ENCODE data around the gene RPS21.

RPS21 gene

GRCh38 chr20:62352402-62353288 is 34.3 kb upstream of the RPS21 start:
- in situ Hi-C loops (cut with HindIII; ENCODE audit: low pct_ligation_motif_present, low pct_unique_long_range_greater_than_20kb, low sequenced_read_pairs), result no loop called here
- DNase-seq, result no peak

DNA sequence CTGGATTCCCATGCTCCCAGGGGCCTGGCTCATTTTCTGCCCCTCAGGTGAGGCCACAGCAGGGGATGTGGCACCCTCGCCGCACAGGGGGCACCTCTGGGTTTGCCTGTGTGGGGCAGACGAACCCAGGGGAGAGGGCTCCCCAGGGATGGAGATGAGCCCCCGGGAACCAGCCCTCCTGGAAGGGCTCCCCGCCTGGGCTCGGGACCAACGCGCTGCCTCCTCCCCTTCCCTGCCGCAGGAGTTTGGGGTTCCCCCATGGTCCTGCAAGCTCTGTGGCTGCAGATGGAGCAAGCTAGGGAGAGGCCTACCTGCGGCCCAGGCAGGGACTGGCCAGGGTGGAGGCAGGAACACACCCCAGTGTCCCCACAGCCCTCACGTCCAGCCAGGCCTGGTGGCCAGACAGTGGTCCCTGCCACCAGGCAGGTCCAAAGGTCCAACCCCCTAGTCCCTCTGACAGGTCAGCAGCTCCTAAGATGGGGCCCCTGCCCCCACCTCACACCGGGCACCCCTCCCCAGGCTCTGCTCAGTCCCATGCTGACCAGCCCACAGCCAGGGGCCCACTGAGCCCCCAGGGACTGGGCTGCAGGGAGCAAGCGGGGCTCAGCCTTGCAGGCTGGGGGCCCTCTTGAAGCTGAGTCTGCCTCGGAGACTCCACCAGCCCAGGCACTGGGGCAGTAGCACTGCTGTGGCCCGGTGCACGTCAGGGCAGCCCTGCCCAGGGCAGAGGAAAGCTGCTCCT is 33.4 kb upstream of the RPS21 start:
- in situ Hi-C loops (cut with HindIII; ENCODE audit: low pct_ligation_motif_present, low pct_unique_long_range_greater_than_20kb, low sequenced_read_pairs), result no loop called here
- DNase-seq, result no peak

DNA sequence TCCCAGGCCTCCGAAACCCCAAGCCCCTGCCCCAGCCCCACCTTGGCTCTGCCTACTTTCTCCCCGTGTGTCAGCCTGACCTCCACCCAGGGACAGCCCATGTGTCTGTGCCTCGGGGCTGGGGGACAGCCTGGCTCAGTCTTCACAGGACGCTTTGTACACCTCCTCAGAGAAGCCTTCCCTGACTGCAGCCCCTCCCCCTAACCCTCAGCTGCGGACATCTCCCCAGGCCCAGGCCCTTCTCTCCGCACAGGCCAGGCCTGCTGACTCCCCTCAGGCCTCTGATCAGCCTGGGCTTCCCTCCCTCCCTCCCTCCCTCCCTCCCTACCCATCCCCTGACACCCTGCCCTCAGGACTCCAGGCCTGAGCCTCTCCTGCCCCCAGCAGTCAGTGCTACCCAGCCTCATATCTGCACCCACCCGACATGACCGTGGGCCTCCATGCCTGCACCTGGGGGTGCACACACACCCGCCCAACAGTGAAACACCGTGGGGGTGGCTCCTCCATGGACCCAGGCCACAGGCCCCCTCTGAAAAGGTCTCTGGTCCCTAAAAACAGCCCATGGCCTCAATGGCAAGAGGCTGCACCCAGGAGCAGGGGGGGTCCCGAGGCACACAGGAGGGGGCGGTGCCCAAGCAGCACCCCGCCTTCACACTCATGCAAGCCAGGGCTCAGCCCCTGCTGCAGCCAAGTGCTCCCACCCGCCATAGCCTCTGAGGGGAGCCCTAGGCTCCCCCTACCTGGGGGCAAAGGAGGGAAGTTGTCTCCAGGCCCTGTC is 32.7 kb upstream of the RPS21 start:
- DNase-seq, result no peak
- in situ Hi-C loops (cut with HindIII; ENCODE audit: low pct_ligation_motif_present, low pct_unique_long_range_greater_than_20kb, low sequenced_read_pairs), result no loop called here

GRCh38 chr20:62354811-62355341 is 32.0 kb upstream of the RPS21 start:
- in situ Hi-C loops (cut with HindIII; ENCODE audit: low pct_ligation_motif_present, low pct_unique_long_range_greater_than_20kb, low sequenced_read_pairs), result no loop called here
- no peak for DNase-seq

DNA sequence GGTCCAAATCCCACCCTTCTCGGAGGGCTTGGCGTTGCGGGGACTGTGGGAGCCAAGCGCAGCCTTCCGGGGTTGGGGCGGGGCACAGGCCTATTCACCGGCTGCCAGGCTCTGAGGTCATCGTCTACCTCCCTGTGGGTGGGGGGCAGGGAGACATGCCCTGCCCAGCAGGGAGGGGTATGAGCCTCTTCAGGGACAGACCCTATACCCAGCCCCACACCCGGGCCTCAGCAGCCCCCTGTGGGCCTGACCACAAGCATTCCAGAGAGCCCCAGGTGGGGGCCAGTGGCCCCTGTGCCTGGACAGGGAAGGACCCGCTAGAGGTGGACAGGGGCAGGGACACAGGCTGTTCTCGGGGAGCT is 31.4 kb upstream of the RPS21 start:
- no peak for DNase-seq
- in situ Hi-C loops (cut with HindIII; ENCODE audit: low pct_ligation_motif_present, low pct_unique_long_range_greater_than_20kb, low sequenced_read_pairs), result no loop called here

DNA sequence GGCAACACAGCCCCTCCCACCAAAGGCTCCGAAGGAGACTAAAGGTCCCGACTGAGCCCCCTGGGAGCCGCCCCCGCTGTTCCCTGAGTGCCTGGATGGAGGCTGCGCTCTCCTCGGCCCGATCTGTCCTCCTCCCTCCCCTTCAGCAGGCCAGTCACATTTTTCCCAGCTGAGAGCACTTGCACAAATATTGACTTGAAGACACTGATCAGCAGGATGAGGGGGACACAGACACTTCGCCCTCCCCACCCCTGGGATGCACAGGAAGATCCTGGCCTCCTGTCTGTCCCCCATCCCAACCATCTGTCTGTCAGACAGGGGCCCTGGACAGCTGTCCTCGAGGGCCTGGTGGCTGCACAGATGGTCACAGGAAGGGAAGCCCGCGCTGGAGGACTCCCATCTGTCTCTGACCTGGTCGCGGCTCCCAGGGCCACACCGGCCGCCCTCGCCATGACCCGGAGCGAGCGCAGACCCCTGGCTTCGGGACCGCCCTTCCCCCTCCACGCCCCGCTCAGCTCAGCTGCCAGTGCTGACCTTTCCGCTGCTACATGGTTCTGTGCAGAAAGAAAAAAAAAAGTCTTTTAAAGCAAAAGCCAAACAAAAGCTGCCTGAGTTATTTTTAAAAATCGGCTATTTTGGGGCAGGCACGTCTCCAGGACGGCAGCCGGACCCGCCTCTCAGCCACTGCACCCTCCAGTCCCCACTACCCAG is 30.9 kb upstream of the RPS21 start:
- DNase-seq, result no peak
- in situ Hi-C loops (cut with HindIII; ENCODE audit: low pct_ligation_motif_present, low pct_unique_long_range_greater_than_20kb, low sequenced_read_pairs), result no loop called here

GRCh38 chr20:62356589-62357186 is 30.2 kb upstream of the RPS21 start:
- DNase-seq, result no peak
- in situ Hi-C loops (cut with HindIII; ENCODE audit: low pct_ligation_motif_present, low pct_unique_long_range_greater_than_20kb, low sequenced_read_pairs), result no loop called here

GRCh38 chr20:62357187-62357667 is 29.7 kb upstream of the RPS21 start:
- peak; percentile 78 for DNase-seq
- in situ Hi-C loops (cut with HindIII; ENCODE audit: low pct_ligation_motif_present, low pct_unique_long_range_greater_than_20kb, low sequenced_read_pairs), result no loop called here

GRCh38 chr20:62357681-62358080 is 29.2 kb upstream of the RPS21 start:
- in situ Hi-C loops (cut with HindIII; ENCODE audit: low pct_ligation_motif_present, low pct_unique_long_range_greater_than_20kb, low sequenced_read_pairs), result no loop called here
- DNase-seq, result no peak

GRCh38 chr20:62358171-62359042 is 28.5 kb upstream of the RPS21 start:
- DNase-seq, result peak; percentile 84
- in situ Hi-C loops (cut with HindIII; ENCODE audit: low pct_ligation_motif_present, low pct_unique_long_range_greater_than_20kb, low sequenced_read_pairs), result no loop called here

DNA sequence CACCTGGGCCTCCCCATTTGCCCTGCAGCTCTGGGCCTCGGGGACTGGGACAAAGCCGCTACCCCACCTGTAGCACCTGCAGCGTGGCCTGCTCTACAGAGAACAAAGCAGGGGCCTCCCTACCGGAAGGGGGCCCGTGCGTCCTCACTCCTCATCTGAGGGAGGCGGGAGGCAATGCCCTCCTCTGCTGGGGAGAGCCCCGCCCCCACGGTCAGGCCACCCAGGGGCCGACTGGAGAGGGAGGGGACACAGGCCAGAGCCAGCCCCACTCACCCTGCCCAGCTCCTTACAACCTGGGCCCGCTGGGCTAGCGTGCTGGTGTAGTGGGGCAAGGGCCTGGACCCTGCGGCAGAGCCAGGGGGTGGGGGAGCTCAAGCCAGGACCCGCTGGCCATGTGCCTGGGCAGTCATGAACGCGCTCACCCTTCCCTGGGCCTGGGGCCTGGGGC is 27.8 kb upstream of the RPS21 start:
- peak; percentile 54 for DNase-seq
- in situ Hi-C loops (cut with HindIII; ENCODE audit: low pct_ligation_motif_present, low pct_unique_long_range_greater_than_20kb, low sequenced_read_pairs), result no loop called here

- DNase-seq, result peak; percentile 76
- in situ Hi-C loops (cut with HindIII; ENCODE audit: low pct_ligation_motif_present, low pct_unique_long_range_greater_than_20kb, low sequenced_read_pairs), result no loop called here
Measured at GRCh38 chr20:62359491-62360121, 27.3 kb upstream of the RPS21 start.

GRCh38 chr20:62360854-62361798 is 25.8 kb upstream of the RPS21 start:
- in situ Hi-C loops (cut with HindIII; ENCODE audit: low pct_ligation_motif_present, low pct_unique_long_range_greater_than_20kb, low sequenced_read_pairs), result no loop called here
- DNase-seq, result no peak

- in situ Hi-C loops (cut with HindIII; ENCODE audit: low pct_ligation_motif_present, low pct_unique_long_range_greater_than_20kb, low sequenced_read_pairs), result no loop called here
- DNase-seq, result no peak
Measured at GRCh38 chr20:62361799-62362589, 24.9 kb upstream of the RPS21 start.

DNA sequence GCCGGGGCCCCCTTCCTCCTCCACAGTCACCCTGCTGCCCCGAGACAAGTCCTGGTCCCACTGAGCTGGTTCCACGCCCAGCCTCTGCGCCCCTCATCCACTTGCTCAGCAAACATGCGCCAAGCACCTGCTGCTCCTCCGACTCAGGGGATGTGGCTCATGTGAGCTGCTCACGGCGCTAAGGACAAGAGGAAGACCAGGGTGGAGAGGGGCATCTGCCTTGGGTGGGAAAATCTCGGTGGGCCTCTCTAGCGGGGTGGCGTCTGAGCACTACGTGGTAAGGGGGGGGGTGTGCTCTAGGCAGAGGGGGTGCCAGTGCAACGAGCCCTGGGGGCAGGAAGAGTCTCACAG is 24.3 kb upstream of the RPS21 start:
- in situ Hi-C loops (cut with HindIII; ENCODE audit: low pct_ligation_motif_present, low pct_unique_long_range_greater_than_20kb, low sequenced_read_pairs), result no loop called here
- no peak for DNase-seq

Measured in ACHN (cell line).